ENCODE results near the gene ABCA4. TPM values are rescaled to one million over a fixed set of nuclear protein-coding genes. Genes with fewer than 3 reads are reported as not detected.

The ABCA4 gene
- total RNA-seq, 1 experiment from 2014 or later, result 0.29 TPM

DNA sequence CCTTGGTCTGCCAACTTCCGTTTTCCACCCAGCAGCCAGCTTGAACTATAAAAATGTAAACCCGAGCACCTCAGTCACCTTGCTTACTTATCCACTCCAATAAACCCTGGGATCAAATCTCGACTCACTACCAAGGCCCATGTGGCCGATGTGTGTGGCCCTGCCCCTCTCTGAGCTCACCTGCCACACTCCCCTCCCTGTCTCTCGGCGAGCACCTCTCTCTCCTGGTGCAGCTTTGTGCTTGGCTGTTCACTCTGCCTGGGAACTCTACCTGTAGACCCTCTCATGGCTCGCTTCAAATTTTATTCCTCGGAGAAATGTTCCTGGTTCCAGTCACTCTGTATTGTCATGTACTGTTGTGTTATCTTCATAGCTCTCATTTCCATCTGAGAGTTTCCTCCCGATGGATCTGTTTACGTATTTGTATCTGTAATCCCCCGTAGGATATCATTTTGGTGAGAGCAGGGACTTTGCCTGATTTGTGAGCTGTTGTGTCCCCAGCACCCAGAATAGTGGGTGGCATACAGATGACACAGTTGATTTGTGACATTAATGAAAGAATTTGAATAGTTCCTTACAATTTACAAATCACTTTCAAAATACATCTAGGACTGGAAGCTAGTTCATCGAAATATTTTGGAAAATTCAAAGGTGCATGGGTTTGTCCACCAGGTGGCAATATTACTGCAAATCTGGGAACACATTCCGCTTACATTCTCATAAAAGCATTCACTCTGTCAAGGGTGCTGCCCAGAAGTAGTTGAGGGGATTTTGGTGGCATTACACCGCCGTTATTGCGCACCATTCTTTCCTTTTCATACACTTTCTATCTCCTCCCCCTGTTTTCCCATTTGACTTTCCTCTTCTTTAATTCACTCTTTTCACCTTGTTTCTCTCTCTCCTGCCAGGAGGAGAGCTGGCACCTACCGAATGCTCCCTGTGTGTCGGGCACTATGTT lies 95.3 kb downstream of the ABCA4 start:
- Histone ChIP-seq H3K4me2 (ENCODE audit: low read length) (peak overlapping the region; percentile 89), H3K36me3 (ENCODE audit: low read depth, low read length) (no peaks in the 10 kb centered on the region), H3K9ac (ENCODE audit: low read length) (peak overlapping the region; percentile 37), H3K27me3 (ENCODE audit: low read length) (no peaks in the 10 kb centered on the region), H3K9me2 (replicated peaks; ENCODE audit: low read length) (no peaks in the 10 kb centered on the region), H3K9me3 (ENCODE audit: low read length) (no peaks in the 10 kb centered on the region), H3K79me2 (ENCODE audit: low read length) (no peaks in the 10 kb centered on the region), H3F3A (ENCODE audit: low read length, unreplicated experiment) (no peaks in the 10 kb centered on the region), H2AFZ (ENCODE audit: low read length) (peak overlapping the region; percentile 88), H4K20me1 (ENCODE audit: low read length) (no peaks in the 10 kb centered on the region), H3K4me1 (ENCODE audit: insufficient read depth, low read length) (peaks cover 22% of the 10 kb centered on the region; the same call in 1 of the 2 replicates), H3K4me3 (ENCODE audit: low read length) (peak overlapping the region; percentile 79), H3K27ac (ENCODE audit: low read length) (no peak overlapping the region)
- ChIA-PET CTCF (interaction anchor here (0.8 to 2.5 kb wide), 9 partner anchors 8 to 438 kb away, joined by 3 to 36 read pairs (median 5); no protein-coding TSS in a partner anchor), POLR2A (ENCODE audit: unreplicated experiment) (interaction anchor here (0.6 to 0.8 kb wide), 2 partner anchors 218 to 310 kb away, joined by 4 to 15 read pairs; no protein-coding TSS in a partner anchor)
- peak; percentile 76 for ATAC-seq
- peak; percentile 90 for DNase-seq
- peak; percentile 90 for TF ChIP-seq CTCF (conservative IDR thresholded peaks at IDR 0.05; ENCODE audit: low read depth, low read length)
- TF ChIP-seq EZH2phosphoT487 (IDR thresholded peaks at IDR 0.05; ENCODE audit: borderline replicate concordance, low read length), result no peak
- BruUV-seq (replicated peaks), result no TSS peak
- intact Hi-C loops (cut with micrococcal nuclease), result loop anchor here (1.0 to 10.0 kb wide), 5 partner anchors 20 to 779 kb away; partner anchors contain the start of gene GCLM

GRCh38 chr1:94024104-94024792 lies 96.7 kb downstream of the ABCA4 start:
- Histone ChIP-seq H3K9me3 (ENCODE audit: low read length) (no peaks in the 10 kb centered on the region), H3K27ac (ENCODE audit: low read length) (no peak overlapping the region), H3K9ac (ENCODE audit: low read length) (no peak overlapping the region), H2AFZ (ENCODE audit: low read length) (no peak overlapping the region), H3K4me1 (ENCODE audit: insufficient read depth, low read length) (peaks cover 22% of the 10 kb centered on the region; the same call in 1 of the 2 replicates), H3K27me3 (ENCODE audit: low read length) (no peaks in the 10 kb centered on the region), H3K36me3 (ENCODE audit: low read depth, low read length) (no peaks in the 10 kb centered on the region), H3F3A (ENCODE audit: low read length, unreplicated experiment) (no peaks in the 10 kb centered on the region), H3K9me2 (replicated peaks; ENCODE audit: low read length) (no peaks in the 10 kb centered on the region), H3K79me2 (ENCODE audit: low read length) (no peaks in the 10 kb centered on the region), H3K4me3 (ENCODE audit: low read length) (no peak overlapping the region), H3K4me2 (ENCODE audit: low read length) (no peak overlapping the region), H4K20me1 (ENCODE audit: low read length) (no peaks in the 10 kb centered on the region)
- CTCF ChIA-PET, result no interaction called here
- intact Hi-C loops (cut with micrococcal nuclease), result loop anchor here (10.0 kb wide), 1 partner anchor 781 kb away; no protein-coding TSS in a partner anchor
- ATAC-seq, result no peak
- POLR2A ChIA-PET (ENCODE audit: unreplicated experiment), result no interaction called here
- BruUV-seq (replicated peaks), result no TSS peak
- TF ChIP-seq EZH2 (IDR thresholded peaks at IDR 0.05; ENCODE audit: low read length, unreplicated experiment) (no peak), EZH2phosphoT487 (IDR thresholded peaks at IDR 0.05; ENCODE audit: borderline replicate concordance, low read length) (no peak), CTCF (conservative IDR thresholded peaks at IDR 0.05; ENCODE audit: low read depth, low read length) (no peak)
- no peak for DNase-seq
